Activated T-cell treated with anti-CD3 and anti-CD28 coated beads, Interleukin-2, amount 50 U/mL, for 48 hours (primary cell): ENCODE measurements around the gene SCYL1.

Experiments
- DNase-seq, 2 experiments: peaks; one replicate each; pipeline ENCODE4 v3.0.0-alpha.2; 2020

The SCYL1 gene

DNA sequence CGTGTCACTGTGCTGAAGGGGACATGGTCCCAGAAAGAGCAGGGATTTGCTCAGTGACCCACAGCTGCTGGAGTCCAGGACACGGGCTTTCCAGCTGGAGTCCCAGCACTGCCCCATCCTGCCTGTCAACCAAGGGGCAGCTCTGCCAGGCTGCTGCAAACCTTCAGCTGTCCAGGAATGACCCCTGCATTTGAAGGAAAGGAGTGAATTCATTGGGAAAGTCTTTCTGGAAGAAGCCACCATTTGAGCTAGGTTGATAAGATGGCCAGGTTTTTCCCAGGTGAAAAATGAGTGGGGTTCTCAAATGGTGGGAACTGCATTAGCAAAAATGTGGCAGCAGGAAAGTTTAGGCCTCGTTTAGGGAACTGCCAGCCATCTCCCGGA, 61.4 kb downstream of the SCYL1 start:
- no peak for DNase-seq

GRCh38 chr11:65586676-65587075, 61.8 kb downstream of the SCYL1 start:
- DNase-seq, result no peak
